HEK293 (cell line): ENCODE results near the gene DDX42.

Source experiments
- CTCF ChIA-PET: fragments of 350-600 bp; formaldehyde crosslinking; extraction: SDS; loops from one replicate; lab custom pipeline; 2021; ENCODE audit warnings: antibody characterized with exemption; lab: Yijun Ruan, JAX
- POLR2A ChIA-PET: fragments of 300-600 bp; formaldehyde crosslinking; extraction: SDS; loops from one replicate; lab custom pipeline; 2020; ENCODE audit warnings: antibody characterized with exemption, inconsistent platforms; lab: Yijun Ruan, JAX
- H3K27ac ChIP-seq: fragments of 200-500 bp; sonication (Bioruptor generic); 2 replicates; pipeline ENCODE4 v1.5.1; 2014; ENCODE audit warnings: low read depth, low read length, control low read depth, inconsistent platforms; ENCODE audit errors: extremely low read depth
- H3K36me3 ChIP-seq, 2 experiments: fragments of 200-500 bp in 1 of 2; sonication (Bioruptor generic) in 1 of 2; 1 replicate in 1 of 2; 2 replicates in 1 of 2; pipeline ENCODE4 v1.5.1; 2014 to 2017; ENCODE audit warnings: inconsistent platforms in 2 of 2, low read length in 2 of 2; ENCODE audit not compliant: control insufficient read depth in 2 of 2, insufficient read depth in 1 of 2
- H3K4me1 ChIP-seq: fragments of 200-500 bp; sonication (Bioruptor generic); 2 replicates; pipeline ENCODE4 v1.5.1; 2014; ENCODE audit warnings: mild to moderate bottlenecking, low read length, inconsistent platforms; ENCODE audit not compliant: control insufficient read depth, insufficient read depth
- H3K4me3 ChIP-seq: 2 replicates; pipeline ENCODE4 v1.5.1; 2011; ENCODE audit warnings: low read depth, mild to moderate bottlenecking, control low read depth, low read length, moderate library complexity
- H3K9me3 ChIP-seq: fragments of 200-500 bp; sonication (Bioruptor generic); 2 replicates; pipeline ENCODE4 v1.5.1; 2014; ENCODE audit warnings: low read depth, low read length, inconsistent platforms; ENCODE audit not compliant: control insufficient read depth, insufficient read depth
- PRDM10 ChIP-seq: fragments of 450-650 bp; formaldehyde crosslinking; IDR thresholded peaks from 2 replicates; pipeline ENCODE4 v1.5.1; 2016; ENCODE audit warnings: missing biosample characterization, missing genetic modification characterization
- SP7 ChIP-seq: fragments of 450-650 bp; formaldehyde crosslinking; IDR thresholded peaks from 2 replicates; pipeline ENCODE4 v1.5.1; 2016; ENCODE audit warnings: missing biosample characterization, missing genetic modification characterization
- ZNF202 ChIP-seq: fragments of 450-650 bp; formaldehyde crosslinking; IDR thresholded peaks from 2 replicates; pipeline ENCODE4 v1.5.1; 2016; ENCODE audit warnings: missing biosample characterization, missing genetic modification characterization, borderline replicate concordance
- ZNF324 ChIP-seq: fragments of 450-650 bp; formaldehyde crosslinking; IDR thresholded peaks from 2 replicates; pipeline ENCODE4 v1.5.1; 2016; ENCODE audit warnings: missing biosample characterization, missing genetic modification characterization
- ZNF654 ChIP-seq: fragments of 450-650 bp; formaldehyde crosslinking; IDR thresholded peaks from 2 replicates; pipeline ENCODE4 v1.5.1; 2016; ENCODE audit warnings: low read depth, missing biosample characterization, missing genetic modification characterization
- ZNF707 ChIP-seq: fragments of 450-650 bp; formaldehyde crosslinking; IDR thresholded peaks from 2 replicates; pipeline ENCODE4 v1.5.1; 2016; ENCODE audit warnings: missing biosample characterization, missing genetic modification characterization
- ZNF785 ChIP-seq: fragments of 450-650 bp; formaldehyde crosslinking; IDR thresholded peaks from 2 replicates; pipeline ENCODE4 v1.5.1; 2016; ENCODE audit warnings: missing biosample characterization, missing genetic modification characterization
- ZNF791 ChIP-seq: fragments of 450-650 bp; formaldehyde crosslinking; IDR thresholded peaks from 2 replicates; pipeline ENCODE4 v1.5.1; 2016; ENCODE audit warnings: missing biosample characterization, missing genetic modification characterization
- TF ChIP-seq, protein P1 (sequence below): fragments of 450-650 bp; formaldehyde crosslinking; IDR thresholded peaks from 2 replicates; pipeline ENCODE4 v1.5.1; 2016; ENCODE audit warnings: missing biosample characterization, missing genetic modification characterization, borderline replicate concordance
- TF ChIP-seq, protein P2 (sequence below): fragments of 450-650 bp; formaldehyde crosslinking; optimal IDR thresholded peaks from 2 replicates; pipeline ENCODE3; 2016; ENCODE audit warnings: missing biosample characterization, mild to moderate bottlenecking, missing genetic modification characterization
- TF ChIP-seq, protein P3 (sequence below): fragments of 450-650 bp; IDR thresholded peaks from 2 replicates; pipeline ENCODE4 v1.5.1; 2018; ENCODE audit warnings: missing biosample characterization, missing genetic modification characterization
- TF ChIP-seq, protein P4 (sequence below): fragments of 450-650 bp; IDR thresholded peaks from 2 replicates; pipeline ENCODE4 v1.5.1; 2018; ENCODE audit warnings: missing biosample characterization, mild to moderate bottlenecking, missing genetic modification characterization

Gene DDX42

GRCh38 chr17:63822537-63822936 is 48.6 kb downstream of the DDX42 start:
- ChIA-PET CTCF (interaction anchor here (2.0 to 3.3 kb wide), 2 partner anchors 12 kb away, joined by 9 to 18 read pairs; no protein-coding TSS in a partner anchor), POLR2A (interaction anchor here (0.6 to 1.4 kb wide), 2 partner anchors 49 to 392 kb away, joined by 5 to 12 read pairs; partner anchors contain the start of genes CCDC47 and DDX42)
- peaks cover 3% of the 10 kb centered on the region; the same call in 1 of the 2 replicates for H3K4me1 ChIP-seq
- H3K9me3 ChIP-seq: no peaks in the 10 kb centered on the region
- no peak overlapping the region for H3K27ac ChIP-seq
- no peak for TF ChIP-seq ZNF791
- no peak for TF ChIP-seq ZNF707 (tag by site-specific recombination)
- TF ChIP-seq, protein P1, sequence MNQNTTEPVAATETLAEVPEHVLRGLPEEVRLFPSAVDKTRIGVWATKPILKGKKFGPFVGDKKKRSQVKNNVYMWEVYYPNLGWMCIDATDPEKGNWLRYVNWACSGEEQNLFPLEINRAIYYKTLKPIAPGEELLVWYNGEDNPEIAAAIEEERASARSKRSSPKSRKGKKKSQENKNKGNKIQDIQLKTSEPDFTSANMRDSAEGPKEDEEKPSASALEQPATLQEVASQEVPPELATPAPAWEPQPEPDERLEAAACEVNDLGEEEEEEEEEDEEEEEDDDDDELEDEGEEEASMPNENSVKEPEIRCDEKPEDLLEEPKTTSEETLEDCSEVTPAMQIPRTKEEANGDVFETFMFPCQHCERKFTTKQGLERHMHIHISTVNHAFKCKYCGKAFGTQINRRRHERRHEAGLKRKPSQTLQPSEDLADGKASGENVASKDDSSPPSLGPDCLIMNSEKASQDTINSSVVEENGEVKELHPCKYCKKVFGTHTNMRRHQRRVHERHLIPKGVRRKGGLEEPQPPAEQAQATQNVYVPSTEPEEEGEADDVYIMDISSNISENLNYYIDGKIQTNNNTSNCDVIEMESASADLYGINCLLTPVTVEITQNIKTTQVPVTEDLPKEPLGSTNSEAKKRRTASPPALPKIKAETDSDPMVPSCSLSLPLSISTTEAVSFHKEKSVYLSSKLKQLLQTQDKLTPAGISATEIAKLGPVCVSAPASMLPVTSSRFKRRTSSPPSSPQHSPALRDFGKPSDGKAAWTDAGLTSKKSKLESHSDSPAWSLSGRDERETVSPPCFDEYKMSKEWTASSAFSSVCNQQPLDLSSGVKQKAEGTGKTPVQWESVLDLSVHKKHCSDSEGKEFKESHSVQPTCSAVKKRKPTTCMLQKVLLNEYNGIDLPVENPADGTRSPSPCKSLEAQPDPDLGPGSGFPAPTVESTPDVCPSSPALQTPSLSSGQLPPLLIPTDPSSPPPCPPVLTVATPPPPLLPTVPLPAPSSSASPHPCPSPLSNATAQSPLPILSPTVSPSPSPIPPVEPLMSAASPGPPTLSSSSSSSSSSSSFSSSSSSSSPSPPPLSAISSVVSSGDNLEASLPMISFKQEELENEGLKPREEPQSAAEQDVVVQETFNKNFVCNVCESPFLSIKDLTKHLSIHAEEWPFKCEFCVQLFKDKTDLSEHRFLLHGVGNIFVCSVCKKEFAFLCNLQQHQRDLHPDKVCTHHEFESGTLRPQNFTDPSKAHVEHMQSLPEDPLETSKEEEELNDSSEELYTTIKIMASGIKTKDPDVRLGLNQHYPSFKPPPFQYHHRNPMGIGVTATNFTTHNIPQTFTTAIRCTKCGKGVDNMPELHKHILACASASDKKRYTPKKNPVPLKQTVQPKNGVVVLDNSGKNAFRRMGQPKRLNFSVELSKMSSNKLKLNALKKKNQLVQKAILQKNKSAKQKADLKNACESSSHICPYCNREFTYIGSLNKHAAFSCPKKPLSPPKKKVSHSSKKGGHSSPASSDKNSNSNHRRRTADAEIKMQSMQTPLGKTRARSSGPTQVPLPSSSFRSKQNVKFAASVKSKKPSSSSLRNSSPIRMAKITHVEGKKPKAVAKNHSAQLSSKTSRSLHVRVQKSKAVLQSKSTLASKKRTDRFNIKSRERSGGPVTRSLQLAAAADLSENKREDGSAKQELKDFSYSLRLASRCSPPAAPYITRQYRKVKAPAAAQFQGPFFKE (tag by site-specific recombination): no peak
- no peak for TF ChIP-seq SP7
- TF ChIP-seq ZNF654 (tag by site-specific recombination): no peak
- TF ChIP-seq PRDM10 (tag by site-specific recombination): no peak
- TF ChIP-seq ZNF324: no peak
- TF ChIP-seq ZNF785 (tag by site-specific recombination): no peak
- TF ChIP-seq, protein P2, sequence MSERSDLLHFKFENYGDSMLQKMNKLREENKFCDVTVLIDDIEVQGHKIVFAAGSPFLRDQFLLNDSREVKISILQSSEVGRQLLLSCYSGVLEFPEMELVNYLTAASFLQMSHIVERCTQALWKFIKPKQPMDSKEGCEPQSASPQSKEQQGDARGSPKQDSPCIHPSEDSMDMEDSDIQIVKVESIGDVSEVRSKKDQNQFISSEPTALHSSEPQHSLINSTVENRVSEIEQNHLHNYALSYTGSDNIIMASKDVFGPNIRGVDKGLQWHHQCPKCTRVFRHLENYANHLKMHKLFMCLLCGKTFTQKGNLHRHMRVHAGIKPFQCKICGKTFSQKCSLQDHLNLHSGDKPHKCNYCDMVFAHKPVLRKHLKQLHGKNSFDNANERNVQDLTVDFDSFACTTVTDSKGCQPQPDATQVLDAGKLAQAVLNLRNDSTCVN: no peak
- no peak for TF ChIP-seq ZNF202 (tag by site-specific recombination)
- TF ChIP-seq, all 188 proteins: peak for 0
- H3K36me3 ChIP-seq: peaks cover 60 to 85% of the 10 kb centered on the region in 2 experiments
- no peak overlapping the region for H3K4me3 ChIP-seq

DNA sequence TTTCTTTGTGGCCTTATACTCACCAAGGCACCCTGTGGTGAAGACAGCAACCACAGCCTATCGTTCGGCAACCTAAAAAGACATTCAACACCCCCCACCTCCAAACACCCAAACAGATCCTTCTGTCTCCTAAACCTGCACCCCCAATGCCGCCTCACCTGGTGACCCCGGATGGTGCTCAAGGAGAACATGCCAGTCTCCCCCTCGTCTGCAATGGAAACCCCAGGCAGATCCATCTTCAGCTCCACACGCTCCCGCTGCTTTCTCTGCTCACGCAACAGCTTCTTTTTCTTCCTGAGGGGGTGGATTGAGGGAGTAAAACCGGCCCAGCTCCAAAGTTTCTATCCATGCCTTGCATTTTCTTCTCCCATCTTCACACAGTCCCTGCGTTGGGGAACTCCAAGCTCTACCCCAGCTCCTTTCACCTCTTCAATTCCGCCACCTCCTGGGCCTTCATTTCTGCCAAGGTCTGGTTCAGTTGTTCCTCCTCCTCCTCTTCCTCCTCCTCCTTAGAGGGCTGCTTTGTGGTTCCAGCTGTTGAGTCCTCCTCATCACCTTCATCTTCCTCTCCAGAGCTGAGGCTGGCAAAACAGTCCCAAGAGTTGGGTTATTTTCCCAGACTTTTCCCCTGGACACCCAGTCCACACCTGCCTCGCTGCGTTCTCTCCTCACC is 49.8 kb downstream of the DDX42 start:
- Histone ChIP-seq H3K36me3 (peaks cover 48 to 78% of the 10 kb centered on the region in 2 experiments), H3K4me1 (peaks cover 3% of the 10 kb centered on the region; the same call in 1 of the 2 replicates)
- CTCF ChIA-PET: interaction anchor here (0.7 to 3.3 kb wide), 5 partner anchors 9 to 760 kb away, joined by 3 to 18 read pairs (median 4); no protein-coding TSS in a partner anchor
- TF ChIP-seq, protein P3, sequence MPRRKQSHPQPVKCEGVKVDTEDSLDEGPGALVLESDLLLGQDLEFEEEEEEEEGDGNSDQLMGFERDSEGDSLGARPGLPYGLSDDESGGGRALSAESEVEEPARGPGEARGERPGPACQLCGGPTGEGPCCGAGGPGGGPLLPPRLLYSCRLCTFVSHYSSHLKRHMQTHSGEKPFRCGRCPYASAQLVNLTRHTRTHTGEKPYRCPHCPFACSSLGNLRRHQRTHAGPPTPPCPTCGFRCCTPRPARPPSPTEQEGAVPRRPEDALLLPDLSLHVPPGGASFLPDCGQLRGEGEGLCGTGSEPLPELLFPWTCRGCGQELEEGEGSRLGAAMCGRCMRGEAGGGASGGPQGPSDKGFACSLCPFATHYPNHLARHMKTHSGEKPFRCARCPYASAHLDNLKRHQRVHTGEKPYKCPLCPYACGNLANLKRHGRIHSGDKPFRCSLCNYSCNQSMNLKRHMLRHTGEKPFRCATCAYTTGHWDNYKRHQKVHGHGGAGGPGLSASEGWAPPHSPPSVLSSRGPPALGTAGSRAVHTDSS (tag by site-specific recombination): peak; percentile 71
- TF ChIP-seq, protein P4, sequence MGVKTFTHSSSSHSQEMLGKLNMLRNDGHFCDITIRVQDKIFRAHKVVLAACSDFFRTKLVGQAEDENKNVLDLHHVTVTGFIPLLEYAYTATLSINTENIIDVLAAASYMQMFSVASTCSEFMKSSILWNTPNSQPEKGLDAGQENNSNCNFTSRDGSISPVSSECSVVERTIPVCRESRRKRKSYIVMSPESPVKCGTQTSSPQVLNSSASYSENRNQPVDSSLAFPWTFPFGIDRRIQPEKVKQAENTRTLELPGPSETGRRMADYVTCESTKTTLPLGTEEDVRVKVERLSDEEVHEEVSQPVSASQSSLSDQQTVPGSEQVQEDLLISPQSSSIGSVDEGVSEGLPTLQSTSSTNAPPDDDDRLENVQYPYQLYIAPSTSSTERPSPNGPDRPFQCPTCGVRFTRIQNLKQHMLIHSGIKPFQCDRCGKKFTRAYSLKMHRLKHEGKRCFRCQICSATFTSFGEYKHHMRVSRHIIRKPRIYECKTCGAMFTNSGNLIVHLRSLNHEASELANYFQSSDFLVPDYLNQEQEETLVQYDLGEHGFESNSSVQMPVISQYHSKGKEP (tag by site-specific recombination): no peak
- TF ChIP-seq, all 188 proteins: peak for 1
- Histone ChIP-seq H3K27ac (no peak overlapping the region), H3K4me3 (no peak overlapping the region), H3K9me3 (no peaks in the 10 kb centered on the region)
- POLR2A ChIA-PET: interaction anchor here (0.7 to 0.9 kb wide), 2 partner anchors 37 to 46 kb away, joined by 3 to 4 read pairs; no protein-coding TSS in a partner anchor
